GM10847 (cell line): ENCODE data around the gene KLHL3.

Source experiments
- POLR2A ChIP-seq: IDR thresholded peaks from 2 replicates; pipeline ENCODE4 v1.6.1; 2011; ENCODE audit not compliant: insufficient read length; ENCODE audit errors: extremely low read depth

The KLHL3 gene

GRCh38 chr5:137581776-137582175, 154.1 kb downstream of the KLHL3 start:
- TF ChIP-seq POLR2A: no peak

GRCh38 chr5:137580030-137580429, 155.9 kb downstream of the KLHL3 start:
- TF ChIP-seq POLR2A: no peak

DNA sequence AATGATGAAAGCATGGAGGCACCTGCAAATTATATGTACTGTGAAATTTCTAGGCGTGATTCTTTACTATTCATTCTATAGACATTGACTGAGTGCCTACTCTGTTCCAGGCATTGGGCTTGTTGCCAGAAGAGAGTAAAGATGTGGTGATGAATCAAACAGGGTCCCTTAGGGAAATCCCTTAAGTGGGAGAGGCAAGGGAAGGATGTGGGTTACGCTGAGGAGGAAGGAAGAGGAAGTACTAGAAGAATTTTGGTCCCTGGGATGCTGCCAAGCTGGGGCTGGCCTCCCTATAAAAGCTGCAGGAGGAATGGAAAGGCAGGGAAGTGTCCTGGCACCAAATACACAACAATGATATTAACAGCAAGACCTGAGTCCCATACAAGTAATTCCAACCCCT, 160.0 kb downstream of the KLHL3 start:
- no peak for TF ChIP-seq POLR2A

- no peak for TF ChIP-seq POLR2A
These were observed 160.7 kb downstream of the KLHL3 start for GRCh38 chr5:137575211-137575610.

- TF ChIP-seq POLR2A: no peak
These were observed 162.5 kb downstream of the KLHL3 start for GRCh38 chr5:137573376-137573775.

DNA sequence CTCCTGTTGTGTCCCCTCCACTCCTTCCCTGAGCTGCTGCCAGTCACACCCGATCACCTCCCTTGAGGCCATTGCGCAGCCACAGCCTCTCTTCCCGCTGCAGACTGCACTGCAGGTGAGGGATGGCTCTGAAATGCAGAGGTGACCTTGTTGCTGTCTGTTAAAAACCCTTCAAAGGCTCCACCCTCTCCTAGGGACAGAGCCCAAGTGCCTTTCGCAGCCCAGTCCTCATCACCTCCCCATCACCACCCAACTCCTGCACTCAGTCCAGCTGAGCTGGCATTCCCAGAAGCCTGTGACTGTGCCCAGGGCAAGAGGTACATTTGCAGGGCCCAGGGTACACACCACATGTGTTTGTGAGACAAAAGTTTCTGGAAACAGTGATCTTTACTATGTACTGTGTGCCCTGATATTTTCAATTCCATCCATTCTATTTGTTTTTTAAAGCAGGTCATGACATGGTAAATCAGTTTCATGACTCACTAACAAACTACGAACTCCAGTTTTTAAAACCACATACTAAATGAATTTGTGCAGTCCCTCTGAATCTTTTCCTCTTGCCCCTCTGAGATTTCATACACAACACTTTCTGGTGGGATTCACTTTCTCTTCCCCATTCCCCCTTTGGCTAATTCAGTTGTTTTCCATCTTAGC, 163.7 kb downstream of the KLHL3 start:
- no peak for TF ChIP-seq POLR2A

- no peak for TF ChIP-seq POLR2A
These were observed 165.8 kb downstream of the KLHL3 start for GRCh38 chr5:137570070-137570469.
